PC-3 (cell line): Measurements from ENCODE around the gene IRX2.

Experiments used
- EZH2 ChIP-seq: fragments of 300-600 bp; sonication (generic); IDR thresholded peaks from one replicate; pipeline ENCODE4 v1.6.1; 2017; ENCODE audit warnings: antibody characterized with exemption, mild to moderate bottlenecking, low read length; ENCODE audit not compliant: unreplicated experiment
- TF ChIP-seq, protein P1 (sequence below): fragments of 300-600 bp; sonication (generic); conservative IDR thresholded peaks from 2 replicates; pipeline ENCODE4 v1.5.1; 2017; ENCODE audit warnings: antibody characterized with exemption, low read depth, mild to moderate bottlenecking, low read length

- TF ChIP-seq, protein P1, sequence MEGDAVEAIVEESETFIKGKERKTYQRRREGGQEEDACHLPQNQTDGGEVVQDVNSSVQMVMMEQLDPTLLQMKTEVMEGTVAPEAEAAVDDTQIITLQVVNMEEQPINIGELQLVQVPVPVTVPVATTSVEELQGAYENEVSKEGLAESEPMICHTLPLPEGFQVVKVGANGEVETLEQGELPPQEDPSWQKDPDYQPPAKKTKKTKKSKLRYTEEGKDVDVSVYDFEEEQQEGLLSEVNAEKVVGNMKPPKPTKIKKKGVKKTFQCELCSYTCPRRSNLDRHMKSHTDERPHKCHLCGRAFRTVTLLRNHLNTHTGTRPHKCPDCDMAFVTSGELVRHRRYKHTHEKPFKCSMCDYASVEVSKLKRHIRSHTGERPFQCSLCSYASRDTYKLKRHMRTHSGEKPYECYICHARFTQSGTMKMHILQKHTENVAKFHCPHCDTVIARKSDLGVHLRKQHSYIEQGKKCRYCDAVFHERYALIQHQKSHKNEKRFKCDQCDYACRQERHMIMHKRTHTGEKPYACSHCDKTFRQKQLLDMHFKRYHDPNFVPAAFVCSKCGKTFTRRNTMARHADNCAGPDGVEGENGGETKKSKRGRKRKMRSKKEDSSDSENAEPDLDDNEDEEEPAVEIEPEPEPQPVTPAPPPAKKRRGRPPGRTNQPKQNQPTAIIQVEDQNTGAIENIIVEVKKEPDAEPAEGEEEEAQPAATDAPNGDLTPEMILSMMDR = no peak
- TF ChIP-seq EZH2 = no peak
Measured at GRCh38 chr5:2718115-2718514, 33.4 kb downstream of the IRX2 start.
